Measurements from ENCODE around the gene MAN2C1.
A peak's percentile ranks its signal among the peaks of the same experiment; 100 is the strongest.
"Not testable (repeated sequence)": the region's sequence is repeated elsewhere in the genome, so short reads cannot be mapped to it uniquely, and the experiment has no call there.

MAN2C1 gene

GRCh38 chr15:75338661-75339240 lies 29.7 kb downstream of the MAN2C1 start:
- no peak for DNase-seq (ENCODE audit: low read depth)
- no peak for TF ChIP-seq CTCF (IDR thresholded peaks at IDR 0.05; ENCODE audit: control insufficient read depth, insufficient read depth, low read depth, low read length, missing control alignments)
- no peak overlapping the region for H3K4me3 ChIP-seq (ENCODE audit: control insufficient read depth, low read depth, low read length)

- peak within 1 kb of the TSS; percentile 81 for H3K4me3 ChIP-seq (ENCODE audit: control insufficient read depth, low read depth, low read length)
Observed at GRCh38 chr15:75335705-75336355, 32.6 kb downstream of the MAN2C1 start, which contains the start of gene COMMD4. TSS of gene COMMD4 (plus strand) at chr15:75336063. CDS start at chr15:75336090, 27 bp downstream.

GRCh38 chr15:75335313-75335704 lies 33.1 kb downstream of the MAN2C1 start:
- DNase-seq (ENCODE audit: low read depth), result no peak
- H3K4me3 ChIP-seq (ENCODE audit: control insufficient read depth, low read depth, low read length), result peak overlapping the region; percentile 81
- no peak for TF ChIP-seq CTCF (IDR thresholded peaks at IDR 0.05; ENCODE audit: control insufficient read depth, insufficient read depth, low read depth, low read length, missing control alignments)

More at GRCh38 chr15:75335705-75336355, 32.6 kb downstream of the MAN2C1 start, which contains the start of gene COMMD4:
- peak; percentile 76 for DNase-seq (ENCODE audit: low read depth)
- TF ChIP-seq CTCF (IDR thresholded peaks at IDR 0.05; ENCODE audit: control insufficient read depth, insufficient read depth, low read depth, low read length, missing control alignments), result no peak

GRCh38 chr15:75333654-75334419 lies 34.6 kb downstream of the MAN2C1 start:
- not testable (repeated sequence) for H3K4me3 ChIP-seq (ENCODE audit: control insufficient read depth, low read depth, low read length)

GRCh38 chr15:75332093-75332492 lies 36.3 kb downstream of the MAN2C1 start:
- not testable (repeated sequence) for H3K4me3 ChIP-seq (ENCODE audit: control insufficient read depth, low read depth, low read length); DNase-seq (ENCODE audit: low read depth)

More at GRCh38 chr15:75333654-75334419, 34.6 kb downstream of the MAN2C1 start:
- DNase-seq (ENCODE audit: low read depth), result not testable (repeated sequence)

- H3K4me3 ChIP-seq (ENCODE audit: control insufficient read depth, low read depth, low read length), result no peak overlapping the region
- no peak for TF ChIP-seq CTCF (IDR thresholded peaks at IDR 0.05; ENCODE audit: control insufficient read depth, insufficient read depth, low read depth, low read length, missing control alignments)
- DNase-seq (ENCODE audit: low read depth), result no peak
Observed at GRCh38 chr15:75329571-75329970, 38.8 kb downstream of the MAN2C1 start.

- no peak for TF ChIP-seq CTCF (IDR thresholded peaks at IDR 0.05; ENCODE audit: control insufficient read depth, insufficient read depth, low read depth, low read length, missing control alignments)
Observed at GRCh38 chr15:75328493-75329314, 39.7 kb downstream of the MAN2C1 start.

More at GRCh38 chr15:75328493-75329314, 39.7 kb downstream of the MAN2C1 start:
- H3K4me3 ChIP-seq (ENCODE audit: control insufficient read depth, low read depth, low read length), result no peak overlapping the region
- DNase-seq (ENCODE audit: low read depth), result no peak
